Loucy (cell line): ENCODE data around the gene ZFYVE26.

ENCODE experiments used
- CTCF ChIP-seq: fragments of 200-600 bp; sonication (generic); conservative IDR thresholded peaks from 2 replicates; pipeline ENCODE4 v1.5.1; 2014; ENCODE audit warnings: mild to moderate bottlenecking, antibody characterized with exemption, low read length
- EZH2phosphoT487 ChIP-seq: fragments of 200-600 bp; IDR thresholded peaks from 2 replicates; pipeline ENCODE4 v1.6.1; 2018; ENCODE audit warnings: antibody characterized with exemption, mild to moderate bottlenecking, moderate library complexity, borderline replicate concordance

- TF ChIP-seq CTCF: no peak
- TF ChIP-seq EZH2phosphoT487: no peak
These were observed 42.9 kb upstream of the ZFYVE26 start for GRCh38 chr14:67859169-67859749.
